NCI-H2029 treated with DMSO at 0.1 percent for 48 hours (cell line): Measurements from ENCODE around the gene KLLN.
"Not testable (repeated sequence)": the region's sequence is repeated elsewhere in the genome, so short reads cannot be mapped to it uniquely, and the experiment has no call there.

ENCODE experiments used
- DNase-seq: peaks from one replicate; lab custom pipeline; 2025; lab: John Stamatoyannopoulos, UW

KLLN gene

GRCh38 chr10:87863053-87863943, at the start of gene KLLN, which contains the start of gene PTEN:
KLLN (minus strand) TSS chr10:87863533; CDS start chr10:87862487, 1,046 bp downstream.
PTEN (plus strand) TSS chr10:87863625; CDS start chr10:87864470, 845 bp downstream.
- DNase-seq = peak; percentile 28

- DNase-seq = not testable (repeated sequence)
These were observed 40.1 kb upstream of the KLLN start for GRCh38 chr10:87903396-87903795.

GRCh38 chr10:87897957-87898356, 34.6 kb upstream of the KLLN start:
- DNase-seq = not testable (repeated sequence)

- DNase-seq = no peak
These were observed 32.9 kb upstream of the KLLN start for GRCh38 chr10:87896216-87896615.

- no peak for DNase-seq
These were observed 32.1 kb upstream of the KLLN start for GRCh38 chr10:87895430-87895829.

- DNase-seq = no peak
These were observed 24.4 kb upstream of the KLLN start for GRCh38 chr10:87887548-87888289.

- no peak for DNase-seq
These were observed 23.8 kb upstream of the KLLN start for GRCh38 chr10:87887146-87887545.

- no peak for DNase-seq
These were observed 23.3 kb upstream of the KLLN start for GRCh38 chr10:87886635-87887034.

GRCh38 chr10:87882555-87883294, 19.4 kb upstream of the KLLN start:
- DNase-seq = no peak

GRCh38 chr10:87881373-87882059, 18.2 kb upstream of the KLLN start:
- DNase-seq = not testable (repeated sequence)

GRCh38 chr10:87880336-87880735, 17.0 kb upstream of the KLLN start:
- DNase-seq = no peak

GRCh38 chr10:87878664-87879459, 15.5 kb upstream of the KLLN start:
- no peak for DNase-seq

GRCh38 chr10:87875929-87876571, 12.7 kb upstream of the KLLN start:
- DNase-seq = no peak

- DNase-seq = no peak
These were observed 10.3 kb upstream of the KLLN start for GRCh38 chr10:87873656-87874055.

GRCh38 chr10:87872828-87873227, 9.5 kb upstream of the KLLN start:
- DNase-seq = no peak

GRCh38 chr10:87869773-87870551, 6.6 kb upstream of the KLLN start:
- no peak for DNase-seq

GRCh38 chr10:87869139-87869538, 5.8 kb upstream of the KLLN start:
- DNase-seq = not testable (repeated sequence)

- no peak for DNase-seq
These were observed 4.9 kb upstream of the KLLN start for GRCh38 chr10:87868277-87868676.

- DNase-seq = no peak
These were observed 4.1 kb upstream of the KLLN start for GRCh38 chr10:87867453-87867852.
